IMR-90 (cell line): ENCODE measurements around the gene ZNF750.

Source experiments
- CEBPB ChIP-seq: IDR thresholded peaks from 2 replicates; pipeline ENCODE4 v1.6.1; 2012; ENCODE audit warnings: low read depth, low read length, improper control_type of control experiment
- MAFK ChIP-seq: IDR thresholded peaks from 2 replicates; pipeline ENCODE4 v1.6.1; 2012; ENCODE audit warnings: low read depth, low read length, improper control_type of control experiment
- MAZ ChIP-seq: IDR thresholded peaks from 2 replicates; pipeline ENCODE4 v1.6.1; 2012; ENCODE audit warnings: low read depth, mild to moderate bottlenecking, low read length, improper control_type of control experiment, moderate library complexity, borderline replicate concordance
- MXI1 ChIP-seq: IDR thresholded peaks from 2 replicates; pipeline ENCODE4 v1.6.1; 2012; ENCODE audit warnings: low read depth, mild to moderate bottlenecking, low read length, moderate library complexity, borderline replicate concordance
- POLR2A ChIP-seq: IDR thresholded peaks from 2 replicates; pipeline ENCODE4 v1.6.1; 2012; ENCODE audit warnings: mild to moderate bottlenecking, low read depth, low read length
- RAD21 ChIP-seq: IDR thresholded peaks from 2 replicates; pipeline ENCODE4 v1.6.1; 2012; ENCODE audit warnings: low read length, improper control_type of control experiment
- RCOR1 ChIP-seq: IDR thresholded peaks from 2 replicates; pipeline ENCODE4 v1.6.1; 2012; ENCODE audit warnings: mild to moderate bottlenecking, low read length, improper control_type of control experiment; ENCODE audit not compliant: insufficient replicate concordance
- RFX5 ChIP-seq: IDR thresholded peaks from 2 replicates; pipeline ENCODE4 v1.8.0; 2012; ENCODE audit warnings: low read depth, mild to moderate bottlenecking, low read length, moderate library complexity
- SMC3 ChIP-seq: fragments of 150-350 bp; IDR thresholded peaks from 2 replicates; pipeline ENCODE4 v1.6.1; 2016; ENCODE audit warnings: low read depth, mild to moderate bottlenecking, antibody characterized with exemption, low read length, moderate library complexity
- USF2 ChIP-seq: fragments of 150-350 bp; IDR thresholded peaks from 2 replicates; pipeline ENCODE4 v1.6.1; 2017; ENCODE audit warnings: mild to moderate bottlenecking, antibody characterized with exemption, low read length, low read depth
- TF ChIP-seq, protein P1 (sequence below): conservative IDR thresholded peaks from 2 replicates; pipeline ENCODE4 v1.5.1; 2012; ENCODE audit warnings: mild to moderate bottlenecking, low read depth, low read length, improper control_type of control experiment

GRCh38 chr17:82787081-82787848 is 52.6 kb downstream of the ZNF750 start:
- TF ChIP-seq, protein P1, sequence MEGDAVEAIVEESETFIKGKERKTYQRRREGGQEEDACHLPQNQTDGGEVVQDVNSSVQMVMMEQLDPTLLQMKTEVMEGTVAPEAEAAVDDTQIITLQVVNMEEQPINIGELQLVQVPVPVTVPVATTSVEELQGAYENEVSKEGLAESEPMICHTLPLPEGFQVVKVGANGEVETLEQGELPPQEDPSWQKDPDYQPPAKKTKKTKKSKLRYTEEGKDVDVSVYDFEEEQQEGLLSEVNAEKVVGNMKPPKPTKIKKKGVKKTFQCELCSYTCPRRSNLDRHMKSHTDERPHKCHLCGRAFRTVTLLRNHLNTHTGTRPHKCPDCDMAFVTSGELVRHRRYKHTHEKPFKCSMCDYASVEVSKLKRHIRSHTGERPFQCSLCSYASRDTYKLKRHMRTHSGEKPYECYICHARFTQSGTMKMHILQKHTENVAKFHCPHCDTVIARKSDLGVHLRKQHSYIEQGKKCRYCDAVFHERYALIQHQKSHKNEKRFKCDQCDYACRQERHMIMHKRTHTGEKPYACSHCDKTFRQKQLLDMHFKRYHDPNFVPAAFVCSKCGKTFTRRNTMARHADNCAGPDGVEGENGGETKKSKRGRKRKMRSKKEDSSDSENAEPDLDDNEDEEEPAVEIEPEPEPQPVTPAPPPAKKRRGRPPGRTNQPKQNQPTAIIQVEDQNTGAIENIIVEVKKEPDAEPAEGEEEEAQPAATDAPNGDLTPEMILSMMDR = no peak
- no peak for TF ChIP-seq POLR2A
- no peak for TF ChIP-seq MAZ
- no peak for TF ChIP-seq CEBPB
- no peak for TF ChIP-seq MXI1
- no peak for TF ChIP-seq RFX5
- no peak for TF ChIP-seq MAFK
- TF ChIP-seq SMC3 = no peak
- no peak for TF ChIP-seq USF2
- no peak for TF ChIP-seq RCOR1
- TF ChIP-seq RAD21 = no peak
